NB4 (cell line): ENCODE data around the gene PSMC5.

ENCODE experiments used
- DNase-seq: peaks from one replicate; pipeline ENCODE4 v3.0.0; 2010; ENCODE audit warnings: low read depth
- H3K4me3 ChIP-seq: one replicate; pipeline ENCODE4 v1.5.1; 2011; ENCODE audit warnings: mild to moderate bottlenecking, low read depth, low read length, moderate library complexity
- MYC ChIP-seq: IDR thresholded peaks from 2 replicates; pipeline ENCODE4 v1.6.1; 2011; ENCODE audit warnings: low read depth, low read length
- POLR2A ChIP-seq: IDR thresholded peaks from 2 replicates; pipeline ENCODE4 v1.6.1; 2011; ENCODE audit warnings: mild to moderate bottlenecking; ENCODE audit not compliant: insufficient read length; ENCODE audit errors: extremely low read depth
- TF ChIP-seq, protein P1 (sequence below): IDR thresholded peaks from 2 replicates; pipeline ENCODE4 v1.6.1; 2011; ENCODE audit warnings: low read depth, low read length
- TF ChIP-seq, protein P2 (sequence below): IDR thresholded peaks from one replicate; pipeline ENCODE4 v1.5.1; 2012; ENCODE audit warnings: low read depth, low read length

The PSMC5 gene

DNA sequence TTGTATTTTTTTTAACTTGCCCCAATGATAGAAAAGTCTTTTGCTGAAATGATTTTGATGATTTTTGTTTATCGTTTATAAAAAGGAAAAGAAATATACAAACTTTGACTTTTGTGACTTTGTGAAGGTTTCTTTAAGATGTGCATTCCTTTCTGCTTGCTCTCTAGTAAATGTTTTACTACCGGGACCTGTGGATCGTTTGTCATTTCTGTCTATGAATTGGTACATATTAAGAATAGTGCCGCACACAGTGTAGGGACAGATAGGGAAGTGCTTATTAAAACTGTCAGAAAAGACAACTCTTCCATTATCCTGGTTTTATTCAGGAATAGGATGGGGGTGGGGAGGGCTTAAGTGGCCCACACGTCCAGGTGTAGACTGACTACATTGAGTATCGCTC is 8.1 kb upstream of the PSMC5 start:
- TF ChIP-seq, protein P1, sequence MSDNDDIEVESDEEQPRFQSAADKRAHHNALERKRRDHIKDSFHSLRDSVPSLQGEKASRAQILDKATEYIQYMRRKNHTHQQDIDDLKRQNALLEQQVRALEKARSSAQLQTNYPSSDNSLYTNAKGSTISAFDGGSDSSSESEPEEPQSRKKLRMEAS = no peak
- TF ChIP-seq, protein P2, sequence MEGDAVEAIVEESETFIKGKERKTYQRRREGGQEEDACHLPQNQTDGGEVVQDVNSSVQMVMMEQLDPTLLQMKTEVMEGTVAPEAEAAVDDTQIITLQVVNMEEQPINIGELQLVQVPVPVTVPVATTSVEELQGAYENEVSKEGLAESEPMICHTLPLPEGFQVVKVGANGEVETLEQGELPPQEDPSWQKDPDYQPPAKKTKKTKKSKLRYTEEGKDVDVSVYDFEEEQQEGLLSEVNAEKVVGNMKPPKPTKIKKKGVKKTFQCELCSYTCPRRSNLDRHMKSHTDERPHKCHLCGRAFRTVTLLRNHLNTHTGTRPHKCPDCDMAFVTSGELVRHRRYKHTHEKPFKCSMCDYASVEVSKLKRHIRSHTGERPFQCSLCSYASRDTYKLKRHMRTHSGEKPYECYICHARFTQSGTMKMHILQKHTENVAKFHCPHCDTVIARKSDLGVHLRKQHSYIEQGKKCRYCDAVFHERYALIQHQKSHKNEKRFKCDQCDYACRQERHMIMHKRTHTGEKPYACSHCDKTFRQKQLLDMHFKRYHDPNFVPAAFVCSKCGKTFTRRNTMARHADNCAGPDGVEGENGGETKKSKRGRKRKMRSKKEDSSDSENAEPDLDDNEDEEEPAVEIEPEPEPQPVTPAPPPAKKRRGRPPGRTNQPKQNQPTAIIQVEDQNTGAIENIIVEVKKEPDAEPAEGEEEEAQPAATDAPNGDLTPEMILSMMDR = no peak
- no peak for TF ChIP-seq MYC
- no peak for TF ChIP-seq POLR2A
- DNase-seq = no peak
- no peak overlapping the region for H3K4me3 ChIP-seq

DNA sequence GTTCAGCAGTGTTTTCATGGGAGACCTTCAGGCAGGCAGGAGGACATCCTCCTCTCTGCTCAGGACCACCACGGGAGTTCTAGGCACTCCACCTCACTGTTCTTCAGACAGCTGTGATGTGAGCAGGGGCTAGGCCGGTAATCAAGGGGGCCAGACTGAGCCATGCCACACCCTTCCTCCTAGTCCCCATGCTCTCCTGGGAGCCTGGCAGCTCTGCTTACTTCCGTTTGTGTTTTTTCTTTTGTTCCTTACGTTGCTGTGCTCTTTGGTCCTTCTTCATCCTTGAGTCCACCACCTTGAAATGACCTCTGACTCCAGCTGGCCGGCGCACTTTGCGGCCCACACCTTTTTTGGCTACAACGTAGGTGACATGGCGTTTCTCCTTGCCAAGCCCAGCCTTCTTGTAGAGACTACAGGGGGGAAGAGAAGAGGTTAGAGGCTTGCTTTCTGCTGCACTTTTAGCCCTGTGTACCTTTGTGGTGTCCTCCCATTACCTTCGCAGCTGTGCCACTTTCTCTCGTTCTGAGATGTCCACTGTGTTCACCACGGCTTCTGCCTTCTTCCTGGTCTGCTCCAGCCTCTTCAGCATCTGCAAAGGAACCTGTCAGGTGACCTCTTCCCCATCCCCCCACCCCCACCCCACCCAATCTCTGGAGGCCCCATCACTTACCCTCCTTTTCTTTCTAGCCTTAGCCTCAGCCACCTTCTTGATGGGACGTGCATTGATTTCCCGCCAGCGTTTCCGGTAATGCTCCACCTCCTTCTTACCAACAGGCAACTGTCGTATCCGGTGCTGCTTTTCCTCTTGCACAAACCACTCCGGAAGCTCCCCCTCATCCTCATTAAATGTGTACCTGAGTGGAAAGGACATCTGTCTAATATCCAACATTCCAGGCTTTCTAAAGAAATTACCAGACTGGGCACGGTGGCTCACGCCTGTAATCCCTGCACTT is 7.4 kb upstream of the PSMC5 start:
- TF ChIP-seq, protein P1 = no peak
- TF ChIP-seq POLR2A = no peak
- TF ChIP-seq MYC = no peak
- TF ChIP-seq, protein P2 = no peak
- H3K4me3 ChIP-seq = no peak overlapping the region
- no peak for DNase-seq

DNA sequence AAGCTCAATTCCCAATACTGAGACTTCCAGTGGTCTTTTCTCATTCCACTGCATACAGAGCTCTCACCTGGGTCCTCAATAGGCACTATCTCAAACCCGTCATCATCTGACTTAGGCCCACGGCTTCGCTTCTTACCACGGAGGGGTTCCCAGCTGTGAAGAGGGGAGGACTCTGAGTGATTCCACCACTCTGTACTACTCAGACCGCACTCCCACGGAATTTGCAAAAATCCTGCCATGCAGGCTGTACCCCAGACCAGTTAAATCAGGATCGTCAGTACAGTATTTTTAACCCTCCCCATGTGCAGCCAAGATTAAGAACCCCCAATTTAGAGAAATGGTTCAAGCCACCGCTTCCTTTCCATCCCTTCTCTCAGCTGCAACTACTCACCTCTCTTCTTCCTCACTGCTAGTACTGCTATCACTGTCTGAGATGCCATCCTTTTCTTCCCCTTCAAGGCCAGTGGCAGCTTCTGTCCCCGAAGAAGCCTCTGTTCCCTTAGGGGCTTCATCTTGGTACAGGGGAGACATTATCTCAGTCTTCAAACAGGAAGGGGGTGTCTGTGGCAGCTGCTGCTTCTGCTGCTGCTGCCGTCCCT is 6.2 kb upstream of the PSMC5 start:
- TF ChIP-seq MYC (no peak), POLR2A (no peak)
- TF ChIP-seq, protein P1 = no peak
- TF ChIP-seq, protein P2 = no peak
- no peak for DNase-seq
- no peak overlapping the region for H3K4me3 ChIP-seq

DNA sequence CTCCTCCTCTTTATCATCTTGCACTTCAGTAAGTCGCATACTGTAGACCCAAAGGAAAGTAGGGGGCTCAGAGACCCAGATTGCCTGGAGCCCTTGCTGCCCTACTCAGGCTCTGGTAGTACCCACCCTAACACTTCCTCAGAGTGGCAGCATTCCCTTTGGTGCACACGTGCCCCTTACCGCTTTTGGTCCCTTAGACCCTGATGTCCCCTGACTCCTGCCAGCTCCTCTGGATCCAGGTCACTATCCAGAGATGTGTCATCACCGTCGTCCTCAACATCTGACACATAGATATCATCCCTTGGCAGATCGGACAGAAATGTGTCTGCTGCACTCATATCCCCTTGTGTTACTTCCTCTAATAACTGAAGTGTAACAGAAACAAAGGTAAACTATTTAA is 5.4 kb upstream of the PSMC5 start:
- H3K4me3 ChIP-seq = no peak overlapping the region

DNA sequence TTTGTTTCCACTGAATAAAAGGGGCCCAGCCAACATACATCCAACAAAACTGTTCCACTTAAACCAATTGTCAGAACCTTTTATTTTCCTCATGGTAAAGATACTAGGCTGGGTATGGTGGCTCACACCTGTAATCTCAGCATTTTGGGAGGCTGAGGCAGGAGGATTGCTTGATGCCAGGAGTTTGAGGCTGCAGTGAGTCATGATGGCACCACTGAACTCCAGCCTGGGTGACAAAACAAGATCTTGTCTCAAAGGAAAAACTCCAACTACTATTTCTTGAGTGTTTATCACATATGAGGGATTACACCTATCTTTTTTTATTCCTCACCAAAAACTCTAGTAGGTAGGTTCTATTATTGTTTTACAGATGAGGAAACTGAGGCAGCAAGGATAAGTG is 4.7 kb upstream of the PSMC5 start:
- H3K4me3 ChIP-seq = no peak overlapping the region
- TF ChIP-seq, protein P1 = no peak
- TF ChIP-seq POLR2A (no peak), MYC (no peak)
- TF ChIP-seq, protein P2 = no peak
- no peak for DNase-seq

More for the DNA sequence above, 5.4 kb upstream of the PSMC5 start:
- TF ChIP-seq, protein P1 = no peak
- TF ChIP-seq, protein P2 = no peak
- DNase-seq = no peak
